Hepatic stellate cell (primary cell): ENCODE results near the gene TMEM150C.
A peak's percentile ranks its signal among the peaks of the same experiment; 100 is the strongest.
"Not testable (repeated sequence)": the region's sequence is repeated elsewhere in the genome, so short reads cannot be mapped to it uniquely, and the experiment has no call there.

ENCODE experiments used
- DNase-seq: peaks from one replicate; pipeline ENCODE4 v3.0.0; 2011; ENCODE audit warnings: low spot score

TMEM150C gene

DNA sequence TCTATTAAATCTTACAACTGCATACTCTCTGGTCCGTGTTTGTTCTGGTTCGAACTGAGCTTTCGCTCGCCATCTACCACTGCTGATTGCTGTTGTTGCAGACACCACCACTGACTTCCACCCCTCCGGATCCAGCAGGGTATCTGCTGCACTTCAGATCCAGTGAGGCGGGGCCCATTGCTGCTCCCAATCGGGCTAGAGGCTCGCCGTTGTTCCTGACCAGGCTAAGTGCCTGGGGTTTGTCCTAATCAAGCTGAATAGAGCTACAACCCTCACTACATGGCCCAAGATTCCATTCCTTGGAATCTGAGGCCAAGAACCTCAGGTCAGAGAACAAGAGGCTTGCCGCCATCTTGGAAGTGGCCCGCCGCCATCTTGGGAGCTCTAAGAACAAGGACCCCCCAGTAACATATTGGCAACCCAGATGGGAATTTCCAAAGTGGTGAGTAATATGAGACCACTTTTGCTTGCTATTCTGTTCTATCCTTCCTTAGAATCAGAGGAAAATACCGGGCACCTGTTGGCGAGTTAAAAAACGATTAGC, 88.1 kb downstream of the TMEM150C start:
- no peak for DNase-seq

DNA sequence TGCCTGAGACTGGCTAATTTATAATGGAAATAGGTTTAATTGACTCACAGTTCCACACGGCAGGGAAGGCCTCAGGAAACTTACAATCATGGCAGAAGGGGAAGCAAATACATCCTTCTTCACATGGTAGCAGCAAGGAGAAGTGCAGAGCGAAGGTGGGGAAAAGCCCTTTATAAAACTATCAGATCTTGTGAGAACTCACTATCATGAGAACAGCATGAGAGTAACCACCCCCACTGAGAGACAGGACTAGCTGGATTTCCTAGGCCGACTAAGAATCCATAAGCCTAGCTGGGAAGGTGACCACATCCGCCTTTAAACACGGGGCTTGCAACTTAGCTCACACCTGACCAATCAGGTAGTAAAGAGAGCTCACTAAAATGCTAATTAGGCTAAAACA, 88.7 kb downstream of the TMEM150C start:
- not testable (repeated sequence) for DNase-seq

DNA sequence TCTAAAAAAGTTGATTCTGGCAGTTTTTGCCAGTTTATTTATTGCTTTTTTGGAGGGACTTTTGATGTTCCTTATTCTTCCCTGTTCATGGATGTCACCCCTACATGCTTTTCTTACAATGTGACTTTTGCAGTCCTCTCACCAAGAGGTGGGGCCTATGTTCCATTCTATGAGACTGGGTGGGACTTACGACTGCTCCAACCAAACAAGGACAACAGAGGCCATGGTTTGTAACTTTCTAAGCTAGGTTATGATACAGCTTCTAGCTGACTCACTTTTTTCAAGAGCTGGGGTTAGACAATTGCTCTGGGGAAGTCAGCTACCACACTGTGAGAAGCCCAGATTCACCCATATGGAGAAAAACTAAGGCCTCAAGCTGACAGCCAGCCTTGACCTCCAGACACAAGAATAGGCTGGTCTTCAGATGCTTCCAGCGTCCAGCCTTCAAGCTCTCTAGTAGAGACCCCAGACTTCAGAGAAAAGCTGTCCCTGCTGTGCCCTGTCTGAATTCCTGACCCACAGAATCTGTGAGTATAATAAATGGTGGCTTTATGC, 91.9 kb downstream of the TMEM150C start:
- DNase-seq = no peak

DNA sequence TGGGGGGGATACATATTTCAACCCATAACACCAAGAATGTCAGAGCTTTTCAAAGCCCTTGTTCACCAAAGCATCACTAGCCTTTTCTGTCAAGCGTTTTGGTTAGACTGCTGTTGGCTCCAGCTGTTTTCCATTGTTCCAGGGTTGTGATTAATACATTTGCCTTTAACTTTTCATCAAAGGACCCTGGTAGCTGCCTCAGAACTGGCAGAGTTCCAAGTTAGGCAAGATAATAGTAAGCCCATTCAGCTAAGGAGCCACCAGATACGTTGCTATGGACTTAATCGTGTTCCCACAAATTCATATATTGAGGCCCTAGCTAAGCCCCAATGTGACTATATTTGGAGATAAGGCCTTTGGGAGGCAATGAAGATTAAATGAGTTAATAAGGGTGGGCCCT, 94.3 kb downstream of the TMEM150C start:
- no peak for DNase-seq

DNA sequence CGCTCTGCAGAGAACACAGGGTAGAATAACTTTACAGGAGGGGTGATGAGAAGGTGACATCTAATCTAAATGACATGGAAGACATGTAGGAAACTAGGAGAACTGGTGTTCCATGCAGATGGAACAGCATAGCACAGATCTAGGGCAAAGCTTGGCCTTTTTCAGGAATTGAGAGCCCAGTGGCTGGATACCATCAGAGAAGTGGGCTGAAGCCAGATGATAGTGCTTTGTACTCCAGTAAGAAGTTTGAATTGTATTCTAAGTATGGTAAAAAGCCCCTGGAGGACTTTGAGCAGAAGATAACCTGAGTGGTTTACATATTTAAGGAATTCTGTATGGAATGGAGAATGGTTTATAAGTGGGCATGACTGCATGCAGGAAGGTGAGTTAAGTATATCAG, 98.6 kb downstream of the TMEM150C start:
- DNase-seq = no peak

DNA sequence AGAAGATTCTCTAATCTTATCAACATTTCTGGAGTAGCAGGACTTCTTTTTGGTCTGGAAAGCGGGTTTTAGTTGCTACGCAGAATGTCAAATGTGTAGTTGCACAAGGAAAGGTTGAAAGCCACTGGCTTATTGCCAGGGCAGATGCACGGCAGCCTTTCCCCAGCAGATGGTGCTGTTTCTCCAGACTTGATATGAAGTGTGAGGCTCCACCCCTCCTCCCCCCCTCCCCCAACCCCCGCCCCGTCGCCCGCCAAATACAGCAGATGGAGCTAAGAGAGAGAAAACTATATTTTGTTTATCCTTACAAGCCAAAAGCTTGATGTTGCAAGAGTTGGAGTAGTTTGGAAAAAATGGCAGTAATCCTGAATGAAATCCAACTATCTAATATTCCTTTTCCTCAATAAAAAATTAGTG, 99.4 kb downstream of the TMEM150C start:
- DNase-seq = peak; percentile 81

DNA sequence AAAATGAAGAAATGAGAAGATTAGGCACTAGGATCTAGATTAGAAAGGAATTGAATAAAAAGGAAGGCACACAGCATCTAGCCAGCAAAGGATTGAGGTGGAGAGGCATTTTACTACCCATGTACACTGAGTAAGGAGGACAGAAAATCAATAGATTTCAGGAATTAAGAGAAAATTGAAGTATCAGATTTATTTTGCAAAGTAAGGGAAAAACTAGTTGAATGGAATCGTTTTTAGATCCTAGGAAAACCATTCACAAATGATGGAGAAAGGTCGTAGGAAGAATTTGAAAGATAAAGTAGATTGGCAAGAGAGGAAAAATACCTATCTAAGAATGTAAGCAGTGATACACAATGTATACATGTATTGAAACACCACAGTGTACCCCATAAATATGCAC, 100.1 kb downstream of the TMEM150C start:
- no peak for DNase-seq

DNA sequence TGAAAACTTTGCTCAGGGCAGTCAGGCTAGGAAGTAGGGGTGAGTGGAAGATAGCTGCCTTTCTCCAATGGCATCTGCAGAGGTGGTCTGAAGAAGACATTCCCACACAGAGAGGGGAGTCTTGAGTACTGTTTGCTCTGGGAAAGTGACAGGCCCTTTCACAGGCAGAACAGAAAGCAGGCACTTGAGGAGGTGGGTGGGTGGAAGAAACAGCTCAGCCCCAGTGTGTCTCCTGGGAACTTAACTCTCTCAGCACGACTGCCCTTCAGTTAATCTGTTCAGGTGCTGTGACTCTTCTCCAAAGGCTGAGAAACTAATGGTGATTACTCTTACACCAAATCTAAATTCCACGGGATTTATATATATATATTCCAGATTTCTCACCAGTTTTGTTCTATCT, 103.1 kb downstream of the TMEM150C start:
- DNase-seq = no peak

DNA sequence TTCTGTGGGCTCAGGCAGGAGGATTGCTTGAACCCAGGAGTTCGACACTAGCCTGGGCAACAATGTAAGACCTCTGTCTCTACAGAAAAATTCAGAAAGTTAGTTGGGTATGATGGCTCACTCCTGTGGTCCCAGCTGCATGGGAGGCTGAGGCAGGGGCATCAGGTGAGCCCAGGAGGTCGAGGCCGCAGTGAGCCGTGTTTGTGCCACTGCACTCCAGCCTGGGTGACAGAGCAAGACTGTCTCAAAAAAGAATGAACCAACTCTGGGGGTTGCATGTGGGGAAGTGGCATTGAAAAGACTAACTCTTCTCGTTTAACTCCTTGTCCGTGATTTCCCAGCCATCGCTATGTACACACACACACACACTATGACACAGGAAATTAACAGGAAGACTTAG, 104.5 kb downstream of the TMEM150C start:
- no peak for DNase-seq

DNA sequence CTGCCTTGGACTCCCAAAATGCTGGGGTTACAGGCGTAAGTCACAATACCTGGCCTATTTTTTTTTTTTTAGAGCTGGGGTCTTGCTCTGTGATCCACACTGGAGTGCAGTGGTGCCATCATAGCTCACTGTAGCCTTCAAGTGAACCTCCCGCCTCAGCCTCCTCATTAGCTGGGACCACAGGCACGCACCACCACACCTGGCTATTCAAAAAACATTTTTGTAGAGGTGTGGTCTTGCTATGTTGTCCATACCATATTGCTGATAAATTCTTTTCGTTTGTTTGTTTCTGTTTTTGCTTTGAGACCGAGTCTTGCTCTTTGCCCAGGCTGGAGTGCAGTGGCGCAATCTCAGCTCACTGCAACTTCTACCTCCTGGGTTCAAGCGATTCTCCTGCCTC, 109.8 kb downstream of the TMEM150C start:
- no peak for DNase-seq

DNA sequence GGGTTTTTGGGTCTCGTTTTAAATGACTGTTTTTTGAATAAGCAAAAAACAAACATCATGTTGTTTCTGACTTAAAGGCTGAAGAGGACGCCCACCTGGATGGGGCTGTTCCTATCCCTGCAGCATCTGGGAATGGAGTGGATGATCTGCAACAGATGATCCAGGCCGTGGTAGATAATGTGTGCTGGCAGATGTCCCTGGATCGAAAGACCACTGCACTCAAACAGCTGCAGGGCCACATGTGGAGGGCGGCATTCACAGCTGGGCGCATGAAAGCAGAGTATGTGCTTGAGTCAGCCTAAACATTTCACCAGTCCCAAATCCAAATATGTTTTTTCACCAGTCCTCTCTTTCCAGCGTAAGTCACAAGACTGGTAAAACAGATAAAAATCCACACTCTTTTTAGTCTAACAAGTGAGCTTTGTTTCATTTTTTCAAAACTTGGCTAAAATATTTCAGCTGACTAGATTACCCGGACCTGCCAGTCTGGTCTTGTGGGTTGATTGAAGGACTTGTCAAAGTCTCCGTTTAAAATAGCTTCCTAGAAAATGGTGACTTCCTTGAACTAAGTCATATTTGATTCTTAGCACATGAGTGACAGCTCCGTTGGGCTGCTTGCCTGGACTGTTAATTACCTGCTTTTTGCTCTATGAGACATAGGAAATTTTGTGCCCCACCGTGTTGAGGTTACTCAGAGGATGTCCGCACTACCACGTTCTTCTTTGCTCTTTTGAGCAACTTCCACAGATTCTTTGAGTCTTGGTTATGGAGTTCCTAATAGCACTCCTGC, 110.6 kb downstream of the TMEM150C start:
- no peak for DNase-seq

DNA sequence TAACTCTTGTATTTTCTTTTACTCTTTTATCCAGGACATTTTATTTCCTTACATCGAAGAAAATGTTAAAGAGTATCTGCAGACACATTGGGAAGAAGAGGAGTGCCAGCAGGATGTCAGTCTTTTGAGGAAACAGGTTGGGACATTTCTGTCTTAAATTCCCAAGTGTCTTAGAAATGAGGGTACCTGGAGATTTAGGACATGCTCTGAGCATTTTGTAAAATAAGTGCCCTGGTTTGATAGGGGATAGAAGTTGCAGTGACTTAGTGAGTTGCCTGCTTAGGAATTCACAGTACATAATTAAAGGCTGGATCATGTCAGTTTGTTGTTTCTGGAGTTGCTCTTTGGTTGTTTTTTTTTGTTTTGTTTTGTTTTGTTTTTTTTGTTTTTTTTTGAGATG, 113.9 kb downstream of the TMEM150C start:
- DNase-seq = no peak

DNA sequence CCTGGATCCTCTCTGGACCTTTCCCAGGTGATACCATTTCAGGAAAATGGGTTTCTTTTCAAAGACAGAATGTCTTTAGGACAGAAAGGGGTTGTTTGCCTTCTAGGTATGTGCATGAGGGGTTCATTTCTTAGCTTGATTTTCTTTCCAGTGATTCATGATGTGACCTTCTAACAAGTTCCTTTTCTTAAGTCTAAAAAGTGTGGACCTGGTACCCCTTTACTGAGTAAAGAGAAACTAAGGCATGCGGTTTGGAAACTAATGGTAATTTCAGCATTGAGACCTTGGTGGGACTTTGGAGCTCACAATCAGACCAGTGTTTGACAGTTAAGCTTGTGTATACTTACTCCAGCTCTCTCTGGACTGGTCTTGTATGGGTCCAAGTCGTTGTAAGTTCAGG, 122.7 kb downstream of the TMEM150C start:
- DNase-seq = no peak

DNA sequence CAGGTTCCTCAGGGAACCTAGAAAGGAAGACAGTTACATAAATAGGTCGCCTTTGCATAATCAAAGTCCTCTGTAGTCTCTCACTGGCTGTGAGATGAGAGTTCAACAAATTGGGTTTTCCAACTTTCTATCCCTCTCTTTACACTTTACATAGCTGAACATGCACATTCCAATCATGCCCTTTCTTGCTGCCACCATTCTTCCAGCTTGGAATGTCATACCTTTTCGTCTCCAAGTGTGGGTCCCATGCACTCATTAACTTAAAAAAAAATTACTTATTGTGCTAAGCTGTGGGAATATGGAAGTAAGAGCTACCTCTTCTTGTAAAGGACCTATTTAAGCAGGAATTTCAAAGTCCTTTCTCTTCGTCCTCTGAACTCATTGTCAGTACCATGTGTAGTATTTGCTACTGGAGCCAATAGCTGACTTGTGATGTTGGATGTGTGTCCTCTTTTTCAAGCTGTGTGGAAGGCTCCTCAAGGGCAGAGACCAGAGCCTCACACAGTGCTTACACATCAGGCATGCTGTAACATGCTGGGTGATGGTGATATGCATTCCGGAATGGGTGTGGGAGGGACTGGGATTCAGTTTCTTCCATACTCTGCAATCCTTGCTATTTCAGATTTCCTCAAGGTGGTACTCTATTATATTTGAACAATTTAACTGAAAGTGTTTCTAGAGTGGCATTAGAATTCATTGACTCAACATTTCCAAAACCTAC, 124.3 kb downstream of the TMEM150C start:
- DNase-seq = no peak

DNA sequence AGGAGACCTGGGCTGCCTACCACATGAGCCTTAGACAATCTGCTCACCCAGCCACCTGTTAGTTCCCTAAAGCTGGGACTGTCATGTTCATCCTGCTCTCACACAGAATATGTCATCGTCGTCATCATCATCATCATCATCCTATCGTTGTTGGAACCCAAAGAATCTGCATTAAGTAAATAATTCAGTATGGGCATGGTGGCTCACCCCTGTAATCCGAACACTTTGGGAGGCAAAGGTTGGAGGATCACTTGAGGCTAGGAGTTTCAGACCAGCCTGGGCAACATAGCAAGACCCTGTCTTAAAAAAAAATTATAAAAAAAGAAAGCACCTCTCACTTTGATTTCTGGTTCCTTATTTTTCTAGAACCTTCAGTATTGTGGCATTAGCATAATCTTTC, 125.0 kb downstream of the TMEM150C start:
- DNase-seq = no peak

DNA sequence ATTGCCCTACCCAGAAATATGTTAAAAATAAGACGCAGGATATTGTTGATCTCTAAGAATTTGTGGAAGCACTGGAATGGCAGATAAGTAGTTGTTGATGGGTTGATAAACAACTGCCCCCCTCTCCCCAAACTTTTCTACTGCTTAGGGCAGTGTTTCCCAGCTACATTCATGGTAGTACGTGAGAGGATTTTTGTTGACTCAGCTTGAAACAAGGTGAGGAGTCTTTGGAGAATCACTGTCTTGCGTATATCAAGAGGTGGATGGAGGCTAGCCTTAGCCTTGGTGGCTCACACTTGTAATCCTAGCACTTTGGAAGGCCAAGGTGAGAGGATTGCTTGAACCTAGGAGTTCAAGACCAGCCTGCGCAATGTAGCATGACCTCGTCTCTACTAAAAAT, 125.7 kb downstream of the TMEM150C start:
- no peak for DNase-seq

DNA sequence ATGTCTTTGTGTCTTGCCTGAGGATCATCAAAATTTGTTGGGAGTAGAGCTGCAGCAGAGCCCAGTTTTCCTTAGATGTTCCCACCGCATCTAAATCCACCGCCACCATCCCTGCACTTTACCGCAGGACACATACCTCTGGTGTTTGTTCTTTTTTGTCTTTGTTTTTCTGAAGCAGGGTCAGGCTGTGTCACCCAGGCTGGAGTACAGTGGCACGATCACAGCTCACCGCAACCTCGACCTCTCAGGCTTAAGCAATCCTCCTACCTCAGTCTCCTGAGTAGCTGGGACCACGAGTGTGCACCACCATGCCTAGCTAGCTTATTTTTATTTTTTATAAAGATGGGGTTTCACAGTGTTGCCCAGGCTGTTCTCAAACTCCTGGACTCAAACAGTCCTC, 126.8 kb downstream of the TMEM150C start:
- DNase-seq = no peak

DNA sequence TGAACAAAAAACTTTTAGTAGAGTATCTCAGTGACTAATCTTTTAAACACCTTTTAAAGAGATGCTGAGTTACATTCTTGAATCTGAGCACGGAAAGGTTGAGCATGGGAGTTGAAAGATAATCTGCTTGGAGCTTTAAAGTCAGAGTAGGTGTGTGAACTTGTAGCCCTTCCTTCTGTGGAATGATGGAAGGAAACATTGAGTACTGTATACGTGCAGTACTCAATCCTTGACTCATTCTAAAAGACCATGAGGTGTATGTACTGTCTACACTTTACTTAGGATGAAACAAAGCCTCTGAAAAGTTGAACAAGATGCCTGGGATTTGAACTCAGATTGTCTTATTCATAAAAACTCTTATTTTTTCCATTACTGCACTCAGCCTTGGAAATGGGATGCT, 128.0 kb downstream of the TMEM150C start:
- DNase-seq = no peak
